Nephron progenitor cell (in vitro differentiated cells): Measurements from ENCODE around the gene XPO5.
"Not testable (repeated sequence)": the region's sequence is repeated elsewhere in the genome, so short reads cannot be mapped to it uniquely, and the experiment has no call there.

Experiments
- DNase-seq: peaks from one replicate; pipeline ENCODE4 v3.0.0; 2021
- H3K27ac Mint-ChIP-seq: 2 replicates; pipeline ENCODE4 v1.8.0; 2021; ENCODE audit warnings: mild to moderate bottlenecking, moderate library complexity, mixed read lengths
- H3K27me3 Mint-ChIP-seq: 2 replicates; pipeline ENCODE4 v1.8.0; 2021; ENCODE audit warnings: mild to moderate bottlenecking, low read depth, mixed read lengths; ENCODE audit not compliant: poor library complexity
- H3K36me3 Mint-ChIP-seq: 2 replicates; pipeline ENCODE4 v1.8.0; 2021; ENCODE audit warnings: low read depth, mixed read lengths
- H3K4me1 Mint-ChIP-seq: 2 replicates; pipeline ENCODE4 v1.8.0; 2021; ENCODE audit warnings: mixed read lengths
- H3K4me3 Mint-ChIP-seq: 2 replicates; pipeline ENCODE4 v1.8.0; 2021; ENCODE audit warnings: mild to moderate bottlenecking, moderate library complexity, mixed read lengths
- H3K9me3 Mint-ChIP-seq: 2 replicates; pipeline ENCODE4 v1.8.0; 2021; ENCODE audit warnings: mild to moderate bottlenecking, moderate library complexity, mixed read lengths
- CTCF ChIP-seq: fragments of 200-600 bp; sonication (generic); IDR thresholded peaks from 2 replicates; pipeline ENCODE4 v1.5.0; 2021; ENCODE audit warnings: antibody characterized with exemption

XPO5 gene

DNA sequence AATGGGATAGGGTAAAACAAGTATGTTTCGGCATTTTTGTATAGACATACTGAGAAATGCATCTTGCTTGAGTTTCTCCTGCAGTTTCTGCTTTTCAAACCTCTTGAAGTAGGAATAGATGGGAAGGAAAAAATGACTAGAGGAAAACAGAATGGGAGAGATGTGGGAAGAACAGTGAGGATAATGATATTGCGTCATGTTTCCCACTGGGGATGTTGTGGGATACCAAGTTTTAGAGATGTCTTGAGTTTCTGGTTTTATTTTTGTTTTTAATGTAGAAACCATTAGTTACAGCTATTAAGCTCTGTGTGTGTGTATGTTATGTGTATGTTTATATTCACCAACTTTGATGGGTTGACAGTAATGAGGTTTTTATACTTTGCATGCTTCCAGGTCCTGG is 24.8 kb upstream of the XPO5 start:
- Mint-ChIP-seq H3K36me3 (peaks cover 53% of the 10 kb centered on the region), H3K4me3 (no peak overlapping the region), H3K9me3 (no peaks in the 10 kb centered on the region), H3K4me1 (no peaks in the 10 kb centered on the region), H3K27me3 (no peaks in the 10 kb centered on the region), H3K27ac (no peak overlapping the region)
- DNase-seq = no peak
- no peak for TF ChIP-seq CTCF

DNA sequence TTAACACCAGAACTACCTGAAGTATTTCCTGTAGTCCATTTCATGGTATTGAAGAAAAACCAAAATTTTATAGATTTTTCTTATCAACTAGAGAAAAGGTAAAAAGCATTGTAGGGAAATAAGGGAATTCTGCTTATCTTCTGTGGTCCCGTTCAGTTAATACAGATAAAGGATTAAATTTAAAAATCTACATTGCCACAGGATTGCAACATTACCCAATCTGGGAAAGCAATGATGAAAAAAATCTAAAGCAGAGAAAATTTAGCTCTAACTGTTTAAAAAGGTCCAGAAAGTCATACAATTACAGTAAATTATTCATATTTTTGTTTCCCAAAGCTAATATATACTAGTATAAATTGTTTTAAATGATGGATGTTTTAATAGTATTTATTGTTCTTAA is 18.1 kb upstream of the XPO5 start:
- Mint-ChIP-seq H3K27ac (no peak overlapping the region), H3K9me3 (no peaks in the 10 kb centered on the region), H3K27me3 (no peaks in the 10 kb centered on the region), H3K4me3 (no peak overlapping the region), H3K36me3 (peaks cover 46% of the 10 kb centered on the region), H3K4me1 (no peaks in the 10 kb centered on the region)
- no peak for DNase-seq
- no peak for TF ChIP-seq CTCF

DNA sequence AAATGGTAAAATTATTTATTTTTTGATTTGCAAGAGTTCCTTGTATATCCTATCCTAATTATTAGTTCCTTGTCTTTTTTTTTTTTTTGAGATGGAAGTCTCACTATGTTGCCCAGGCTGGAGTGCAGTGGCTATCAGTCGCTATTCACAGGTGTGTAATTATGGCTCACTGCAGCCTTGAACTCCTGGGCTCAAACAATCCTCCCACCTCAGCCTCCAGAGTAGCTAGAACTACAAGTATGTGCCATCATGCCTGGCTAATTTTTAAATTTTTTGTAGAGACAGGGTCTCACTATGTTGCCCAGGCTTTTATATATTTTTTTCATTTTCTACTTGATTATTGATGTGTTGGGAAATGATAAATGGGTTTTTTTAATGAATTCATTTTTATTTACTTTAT is 13.7 kb upstream of the XPO5 start:
- H3K4me1 Mint-ChIP-seq, H3K9me3 Mint-ChIP-seq, H3K4me3 Mint-ChIP-seq, H3K27ac Mint-ChIP-seq, DNase-seq, H3K27me3 Mint-ChIP-seq: not testable (repeated sequence)
- peaks cover 71% of the 10 kb centered on the region for H3K36me3 Mint-ChIP-seq

- H3K27ac Mint-ChIP-seq = peak overlapping the region; percentile 71
- no peak overlapping the region for H3K4me3 Mint-ChIP-seq
- H3K4me1 Mint-ChIP-seq = peaks cover 9% of the 10 kb centered on the region
- H3K36me3 Mint-ChIP-seq = peaks cover 81% of the 10 kb centered on the region
- H3K27me3 Mint-ChIP-seq = no peaks in the 10 kb centered on the region
- DNase-seq = no peak
- no peak for TF ChIP-seq CTCF
- no peaks in the 10 kb centered on the region for H3K9me3 Mint-ChIP-seq
These were observed 12.4 kb upstream of the XPO5 start for GRCh38 chr6:43588194-43588593.

GRCh38 chr6:43584892-43585570 is 9.2 kb upstream of the XPO5 start:
- no peak for TF ChIP-seq CTCF
- Mint-ChIP-seq H3K27me3 (no peaks in the 10 kb centered on the region), H3K36me3 (peaks cover 79% of the 10 kb centered on the region), H3K9me3 (peaks cover 8% of the 10 kb centered on the region), H3K27ac (no peak overlapping the region), H3K4me3 (no peak overlapping the region), H3K4me1 (peaks cover 9% of the 10 kb centered on the region)
- no peak for DNase-seq

DNA sequence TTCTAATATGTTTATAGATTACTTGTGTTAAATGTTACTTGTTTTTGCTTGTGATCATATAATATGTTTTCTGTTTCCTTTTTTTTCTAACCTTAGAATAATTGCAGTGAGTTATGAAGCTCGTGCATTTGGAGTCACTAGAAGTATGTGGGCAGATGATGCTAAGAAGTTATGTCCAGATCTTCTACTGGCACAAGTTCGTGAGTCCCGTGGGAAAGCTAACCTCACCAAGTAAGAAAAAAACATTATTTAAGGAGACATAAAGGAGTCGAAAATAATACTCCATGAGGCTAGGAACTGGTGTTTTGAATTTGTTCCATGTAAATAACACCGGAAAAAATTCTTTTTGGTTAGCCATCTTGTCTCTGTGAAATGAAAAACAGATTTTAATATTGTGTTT is 7.1 kb upstream of the XPO5 start:
- peaks cover 21% of the 10 kb centered on the region for H3K4me1 Mint-ChIP-seq
- H3K9me3 Mint-ChIP-seq = peaks cover 20% of the 10 kb centered on the region
- DNase-seq = no peak
- no peak for TF ChIP-seq CTCF
- peaks cover 78% of the 10 kb centered on the region for H3K36me3 Mint-ChIP-seq
- H3K4me3 Mint-ChIP-seq = no peak overlapping the region
- no peaks in the 10 kb centered on the region for H3K27me3 Mint-ChIP-seq
- H3K27ac Mint-ChIP-seq = peak overlapping the region; percentile 10
